Mucosa of descending colon (tissue), 3 donors: ENCODE results near the gene PATZ1. TPM values are rescaled to one million over a fixed set of nuclear protein-coding genes. Genes with fewer than 3 reads are reported as not detected.

Source experiments
- ATAC-seq: fragments of 200-7000 bp; cut with Tn5 transposase; one replicate; pipeline ENCODE4 v1.9.1; 2020; ENCODE audit warnings: mild to moderate bottlenecking, moderate library complexity
- DNase-seq, 3 donors: peaks; one replicate each; pipeline ENCODE4 v3.0.0-alpha.2; 2020
- H3K36me3 ChIP-seq: fragments of 200-600 bp; one replicate; pipeline ENCODE4 v1.8.0; 2021; ENCODE audit warnings: low read depth, mild to moderate bottlenecking
- H3K4me1 ChIP-seq: fragments of 200-600 bp; one replicate; pipeline ENCODE4 v1.8.0; 2021; ENCODE audit warnings: low read depth, mild to moderate bottlenecking
- H3K4me3 ChIP-seq: fragments of 200-600 bp; one replicate; pipeline ENCODE4 v1.8.0; 2021; ENCODE audit warnings: mild to moderate bottlenecking
- H3K9me3 ChIP-seq: fragments of 200-600 bp; one replicate; pipeline ENCODE4 v1.8.0; 2021; ENCODE audit warnings: mild to moderate bottlenecking
- intact Hi-C, 2 donors: fragments of 100-400 bp; cut with DNase I in 1 of 2; cut with micrococcal nuclease in 1 of 2; formaldehyde crosslinking; loops; one replicate each; pipeline versions ENCODE4 v1.11.0 to v1.11.1; 2022; cut with DNase I, micrococcal nuclease
- total RNA-seq, 3 donors: library from RNA; stranded (reverse); fragmentation: NEBNext Ultra II Directional in 2 of 3; extraction: Animal tissue kit (Norgen Biotek cat#: 25700) in 2 of 3; gene quantifications; one replicate each; pipeline versions ENCODE4 v1.2.1 to v1.2.4, GENCODE V29; 2021 to 2023
- TF ChIP-seq, protein P1 (sequence below): fragments of 200-600 bp; IDR thresholded peaks from one replicate; pipeline ENCODE4 v1.8.0; 2022; ENCODE audit warnings: antibody characterized with exemption, mild to moderate bottlenecking
- donor health status: DM: no; HTN: no; CAD: no; lungs with moderate emphysema.
- donor health status: DM: no; HTN: no; CAD: no.
- donor health status: DM: no; HTN: yes; CAD: no.

Gene PATZ1
- total RNA-seq, 3 donors from 2014 or later = 16.5 to 23.1 (median 16.9) TPM

- H3K4me1 ChIP-seq = peaks cover 35% of the 10 kb centered on the region
- no peaks in the 10 kb centered on the region for H3K9me3 ChIP-seq
- intact Hi-C loops = no loop called here
- ATAC-seq (no peak), DNase-seq (peak in 1 of 3 donors; percentile 31)
- TF ChIP-seq, protein P1, sequence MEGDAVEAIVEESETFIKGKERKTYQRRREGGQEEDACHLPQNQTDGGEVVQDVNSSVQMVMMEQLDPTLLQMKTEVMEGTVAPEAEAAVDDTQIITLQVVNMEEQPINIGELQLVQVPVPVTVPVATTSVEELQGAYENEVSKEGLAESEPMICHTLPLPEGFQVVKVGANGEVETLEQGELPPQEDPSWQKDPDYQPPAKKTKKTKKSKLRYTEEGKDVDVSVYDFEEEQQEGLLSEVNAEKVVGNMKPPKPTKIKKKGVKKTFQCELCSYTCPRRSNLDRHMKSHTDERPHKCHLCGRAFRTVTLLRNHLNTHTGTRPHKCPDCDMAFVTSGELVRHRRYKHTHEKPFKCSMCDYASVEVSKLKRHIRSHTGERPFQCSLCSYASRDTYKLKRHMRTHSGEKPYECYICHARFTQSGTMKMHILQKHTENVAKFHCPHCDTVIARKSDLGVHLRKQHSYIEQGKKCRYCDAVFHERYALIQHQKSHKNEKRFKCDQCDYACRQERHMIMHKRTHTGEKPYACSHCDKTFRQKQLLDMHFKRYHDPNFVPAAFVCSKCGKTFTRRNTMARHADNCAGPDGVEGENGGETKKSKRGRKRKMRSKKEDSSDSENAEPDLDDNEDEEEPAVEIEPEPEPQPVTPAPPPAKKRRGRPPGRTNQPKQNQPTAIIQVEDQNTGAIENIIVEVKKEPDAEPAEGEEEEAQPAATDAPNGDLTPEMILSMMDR = no peak
- H3K4me3 ChIP-seq = no peak overlapping the region
- H3K36me3 ChIP-seq = no peaks in the 10 kb centered on the region
Observed at GRCh38 chr22:31342389-31343140, 3.6 kb downstream of the PATZ1 start.

DNA sequence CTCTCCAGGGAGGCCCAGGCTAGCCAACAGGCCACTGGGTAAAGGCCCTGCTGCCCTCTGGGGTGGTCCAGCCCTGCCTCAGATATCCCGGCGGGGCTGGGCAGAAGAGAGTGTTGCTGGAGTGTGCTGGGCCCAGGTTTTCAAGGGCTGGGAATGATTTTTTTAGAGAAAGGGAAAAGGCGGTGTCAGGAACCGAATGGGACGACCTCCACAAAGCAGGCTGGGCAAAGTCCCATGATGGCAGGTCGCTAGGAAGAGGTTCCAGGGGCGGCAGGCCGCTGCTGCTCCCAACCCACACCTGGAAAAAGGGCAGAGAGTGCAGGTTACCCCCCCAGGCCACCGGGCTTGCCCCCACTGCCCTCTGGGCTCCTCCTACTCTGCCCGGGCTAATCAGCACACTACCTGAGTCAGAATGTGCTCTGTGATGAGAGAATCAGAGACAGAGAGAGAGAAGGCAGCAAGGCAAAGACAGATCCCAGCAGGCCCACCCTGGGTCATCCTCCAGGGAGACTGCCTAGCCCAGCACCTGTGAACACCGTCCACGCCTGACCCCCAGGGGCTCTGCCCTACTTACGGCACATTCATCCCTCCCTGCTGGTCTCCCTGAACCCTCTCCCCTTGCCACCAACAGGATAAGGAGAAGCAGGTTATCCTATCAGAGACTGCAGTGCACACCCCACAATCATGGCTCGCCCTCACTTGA is 4.6 kb downstream of the PATZ1 start:
- ATAC-seq = no peak
- DNase-seq = no peak
- Histone ChIP-seq H3K4me1 (peaks cover 34% of the 10 kb centered on the region), H3K4me3 (no peak overlapping the region), H3K36me3 (no peaks in the 10 kb centered on the region), H3K9me3 (no peaks in the 10 kb centered on the region)
- TF ChIP-seq, protein P1 = no peak
- intact Hi-C loops = no loop called here

DNA sequence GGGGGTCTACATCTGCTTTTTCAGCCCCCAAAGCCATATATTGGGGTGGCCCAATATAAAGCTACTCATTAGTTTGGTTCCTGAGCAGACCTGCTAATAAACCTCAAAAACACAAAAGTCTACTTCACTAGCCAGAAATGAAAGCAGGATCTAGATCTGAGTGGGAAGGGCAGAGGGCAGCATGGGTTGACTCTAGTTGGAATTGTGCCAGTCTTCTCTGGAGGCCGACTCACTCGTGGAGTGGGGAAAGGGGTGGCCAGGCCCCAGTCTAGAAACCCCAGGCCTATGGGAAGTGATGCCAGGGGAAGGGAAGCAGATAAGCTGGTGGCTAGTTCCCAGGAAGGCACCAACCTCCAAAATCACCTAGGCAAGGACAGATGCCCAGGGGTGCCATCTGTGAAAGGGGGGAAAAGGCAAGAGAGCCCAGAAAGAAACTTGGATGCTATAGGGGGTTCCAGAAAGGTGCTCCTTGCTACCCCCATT is 5.3 kb downstream of the PATZ1 start:
- TF ChIP-seq, protein P1 = no peak
- no peaks in the 10 kb centered on the region for H3K36me3 ChIP-seq
- intact Hi-C loops = no loop called here

DNA sequence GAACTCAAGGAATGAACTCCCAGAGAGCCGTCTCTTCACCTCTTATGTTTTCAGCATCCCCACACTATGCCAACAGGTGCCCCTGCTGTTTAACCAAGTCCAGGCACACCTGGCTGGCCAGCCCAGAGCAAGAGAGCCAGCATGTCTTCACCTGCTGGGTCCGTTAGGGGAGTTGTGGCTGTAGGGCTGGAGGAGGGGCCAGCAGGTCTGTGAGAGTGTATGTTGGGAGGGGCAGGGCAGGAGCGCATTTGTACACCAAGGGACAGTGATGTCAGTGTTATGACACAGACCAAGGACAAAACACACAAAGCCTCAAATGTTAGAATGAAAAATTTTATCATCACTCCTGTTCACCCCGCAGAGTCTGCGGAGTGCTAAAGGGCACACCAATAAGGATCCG is 5.8 kb downstream of the PATZ1 start:
- TF ChIP-seq, protein P1 = no peak
- Histone ChIP-seq H3K9me3 (no peaks in the 10 kb centered on the region), H3K36me3 (no peaks in the 10 kb centered on the region), H3K4me3 (no peak overlapping the region), H3K4me1 (peaks cover 34% of the 10 kb centered on the region)
- intact Hi-C loops = no loop called here
- ATAC-seq (no peak), DNase-seq (no peak)

More for the DNA sequence above, 5.3 kb downstream of the PATZ1 start:
- Histone ChIP-seq H3K4me3 (no peak overlapping the region), H3K9me3 (no peaks in the 10 kb centered on the region), H3K4me1 (peaks cover 34% of the 10 kb centered on the region)
- no peak for ATAC-seq
- DNase-seq = no peak

DNA sequence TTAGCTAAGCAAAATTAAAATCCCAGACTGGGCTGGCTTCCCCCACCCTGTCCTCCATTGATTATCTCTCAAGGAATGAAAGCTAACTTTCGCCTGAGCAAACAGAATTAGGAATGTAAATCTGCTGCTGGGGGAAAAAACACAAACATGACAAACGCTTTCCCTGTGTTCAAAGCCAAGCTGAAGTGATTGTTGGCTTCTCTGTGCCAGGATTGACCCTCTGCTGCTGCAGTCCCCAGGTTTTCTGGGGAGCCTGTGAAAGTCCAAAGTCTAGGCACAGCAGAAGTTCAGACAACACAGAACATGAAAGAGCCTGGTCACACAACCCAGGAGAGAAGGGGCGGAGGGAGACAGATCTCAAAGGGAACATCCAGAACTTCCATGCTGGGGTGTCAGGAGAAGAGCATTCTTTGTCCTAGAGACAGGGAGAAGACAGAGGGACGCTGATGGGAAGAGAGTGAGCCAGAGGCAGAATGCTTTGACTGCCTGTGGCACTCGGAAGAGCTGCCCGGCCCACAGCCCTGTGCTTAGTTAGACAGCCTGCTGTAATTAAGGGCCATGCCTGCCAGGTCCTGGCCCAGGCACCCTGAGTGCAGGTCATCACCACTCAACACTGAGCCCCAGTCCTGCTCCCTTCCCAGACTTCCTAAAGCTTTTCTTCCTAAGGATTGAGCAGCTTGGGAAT is 6.9 kb downstream of the PATZ1 start:
- DNase-seq (no peak), ATAC-seq (no peak)
- H3K36me3 ChIP-seq = no peaks in the 10 kb centered on the region
- H3K4me1 ChIP-seq = peaks cover 23% of the 10 kb centered on the region
- intact Hi-C loops = no loop called here
- no peak overlapping the region for H3K4me3 ChIP-seq
- TF ChIP-seq, protein P1 = no peak
- no peaks in the 10 kb centered on the region for H3K9me3 ChIP-seq
